ENCODE results near the gene FEM1C.

FEM1C gene

DNA sequence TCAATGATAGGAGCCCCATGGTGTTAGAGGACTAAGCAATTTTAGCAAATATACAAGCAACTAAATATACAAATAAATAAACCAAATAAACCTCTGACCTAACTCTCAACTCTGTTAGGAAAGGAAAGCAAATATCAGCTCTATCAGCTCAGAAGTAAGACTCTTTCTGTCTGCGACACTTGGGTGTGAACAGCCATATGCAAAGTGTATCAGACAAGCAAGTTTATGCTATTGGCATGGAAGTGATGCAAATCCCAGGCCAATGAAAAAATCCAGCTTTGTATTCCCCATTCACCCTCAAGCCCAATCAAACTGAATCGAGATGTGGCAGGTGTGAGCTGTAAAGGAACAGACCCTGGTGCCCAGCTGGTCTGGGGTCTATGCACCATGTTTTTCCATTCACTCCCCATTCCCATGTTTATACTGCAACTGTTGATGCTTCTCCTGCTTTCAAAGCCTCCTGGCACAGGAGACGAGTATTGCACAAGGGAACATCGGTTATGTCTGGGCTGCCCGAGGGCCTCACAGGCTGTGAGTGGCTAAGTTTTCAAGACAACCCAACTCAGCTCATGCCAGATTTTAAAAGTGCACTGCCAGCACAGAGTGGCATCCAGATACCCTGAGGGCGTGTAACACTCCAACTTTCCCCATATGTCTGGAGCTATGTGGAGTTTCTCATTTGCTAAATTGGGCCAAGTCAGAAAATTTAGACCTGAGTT lies 73.1 kb downstream of the FEM1C start:
- no peak for DNase-seq

DNA sequence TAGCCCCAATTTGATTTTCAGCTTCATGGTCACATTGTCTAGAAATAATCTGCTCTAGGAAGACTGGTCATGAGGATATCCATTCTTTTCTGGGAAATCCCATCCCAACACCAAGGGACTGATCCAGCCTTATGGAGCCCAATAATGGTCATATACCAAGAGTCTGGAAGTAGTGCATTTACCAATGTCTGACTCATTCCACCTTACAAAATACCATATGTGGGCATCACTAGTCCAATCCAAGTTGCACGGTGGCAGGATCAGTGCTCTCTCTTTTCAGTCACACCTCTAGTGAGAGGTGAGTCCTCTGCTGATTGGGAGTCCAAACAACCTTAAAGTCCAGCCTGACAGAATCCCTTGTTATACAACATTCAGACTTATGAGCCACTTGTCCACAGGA lies 73.7 kb downstream of the FEM1C start:
- DNase-seq, result no peak

All from hematopoietic multipotent progenitor cell treated with erythropoietin and hydrocortisone succinate and interleukin-3 and kit ligand, for 4 days (in vitro differentiated cells).